Smooth muscle cell (in vitro differentiated cells): ENCODE measurements around the gene C2CD3. TPM values are rescaled to one million over a fixed set of nuclear protein-coding genes. Genes with fewer than 3 reads are reported as not detected.

Experiments used
- DNase-seq: peaks from one replicate; lab custom pipeline; 2025; ENCODE audit not compliant: unreplicated experiment; lab: John Stamatoyannopoulos, UW
- H2AFZ ChIP-seq: fragments of 200-600 bp; sonication (generic); 2 replicates; pipeline ENCODE4 v1.6.0; 2016; ENCODE audit warnings: antibody characterized with exemption, low read depth, mild to moderate bottlenecking
- H3F3A ChIP-seq: fragments of 200-600 bp; sonication (generic); 2 replicates; pipeline ENCODE4 v1.6.0; 2017; ENCODE audit warnings: antibody characterized with exemption, low read depth
- H3K27ac ChIP-seq: fragments of 200-600 bp; sonication (generic); 2 replicates; pipeline ENCODE4 v1.5.1; 2016; ENCODE audit warnings: low read depth, mild to moderate bottlenecking
- H3K27me3 ChIP-seq: fragments of 200-600 bp; sonication (generic); 2 replicates; pipeline ENCODE4 v1.6.1; 2016; ENCODE audit warnings: low read depth, mild to moderate bottlenecking
- H3K36me3 ChIP-seq: fragments of 200-600 bp; sonication (generic); 2 replicates; pipeline ENCODE4 v1.5.1; 2016; ENCODE audit warnings: low read depth
- H3K4me1 ChIP-seq: fragments of 200-600 bp; sonication (generic); 2 replicates; pipeline ENCODE4 v1.5.1; 2016; ENCODE audit warnings: low read depth
- H3K4me2 ChIP-seq: fragments of 200-600 bp; sonication (generic); 2 replicates; pipeline ENCODE4 v1.6.0; 2016; ENCODE audit warnings: mild to moderate bottlenecking
- H3K4me3 ChIP-seq: fragments of 200-600 bp; sonication (generic); 2 replicates; pipeline ENCODE4 v1.5.1; 2016; ENCODE audit warnings: mild to moderate bottlenecking
- H3K79me2 ChIP-seq: fragments of 200-600 bp; sonication (generic); 2 replicates; pipeline ENCODE4 v1.6.0; 2016; ENCODE audit warnings: low read depth, mild to moderate bottlenecking
- H3K9ac ChIP-seq: fragments of 200-600 bp; sonication (generic); 2 replicates; pipeline ENCODE4 v1.6.0; 2016; ENCODE audit warnings: low read depth
- H3K9me3 ChIP-seq: fragments of 200-600 bp; sonication (generic); replicated peaks from 2 replicates; pipeline ENCODE4 v1.5.1; 2016; ENCODE audit warnings: low read depth
- H4K20me1 ChIP-seq: fragments of 200-600 bp; sonication (generic); 2 replicates; pipeline ENCODE4 v1.6.0; 2016; ENCODE audit warnings: low read depth
- CTCF ChIP-seq: fragments of 200-600 bp; sonication (generic); IDR thresholded peaks from 2 replicates; pipeline ENCODE4 v1.5.1; 2017; ENCODE audit warnings: borderline replicate concordance, mild to moderate bottlenecking, antibody characterized with exemption; ENCODE audit not compliant: insufficient read depth, poor library complexity, severe bottlenecking
- WGBS: methylation state at CpG from one replicate; pipeline ENCODE4 v1.1.7; 2016; ENCODE audit warnings: low lambda C conversion rate; 5-methylcytosine and 5-hydroxymethylcytosine counted together
- polyA plus RNA-seq: library from polyadenylated mRNA; unstranded; fragments of >200 nt; fragmentation: Nextera tagmentation; extraction: Ambion mirVana; gene quantifications from 2 replicates; pipeline ENCODE4 v1.2.1, GENCODE V29; 2016
- total RNA-seq: library from RNA; depleted of rRNA; stranded (reverse); fragments of >200 nt; gene quantifications from 2 replicates; pipeline ENCODE4 v1.2.3, GENCODE V29; 2014

Gene C2CD3
- total and polyA plus RNA-seq, 2 experiments from 2014 or later, result 4.9 to 24.1 TPM

GRCh38 chr11:73968356-73968966, 202.3 kb downstream of the C2CD3 start:
- TF ChIP-seq CTCF, result no peak
- no peak overlapping the region for H3K27ac ChIP-seq
- 81% methylated on average over 15 of the region's 15 CpGs for WGBS
- H2AFZ ChIP-seq, result no peak overlapping the region
- no peaks in the 10 kb centered on the region for H3K36me3 ChIP-seq
- H3K9ac ChIP-seq, result no peak overlapping the region
- H4K20me1 ChIP-seq, result no peaks in the 10 kb centered on the region
- H3K9me3 ChIP-seq, result no peaks in the 10 kb centered on the region
- no peaks in the 10 kb centered on the region for H3K79me2 ChIP-seq
- DNase-seq, result no peak
- H3K4me3 ChIP-seq, result no peak overlapping the region
- no peaks in the 10 kb centered on the region for H3F3A ChIP-seq
- H3K27me3 ChIP-seq, result no peaks in the 10 kb centered on the region
- no peaks in the 10 kb centered on the region for H3K4me1 ChIP-seq
- no peak overlapping the region for H3K4me2 ChIP-seq

GRCh38 chr11:73965764-73966121, 205.1 kb downstream of the C2CD3 start:
- no peaks in the 10 kb centered on the region for H4K20me1 ChIP-seq
- no peak overlapping the region for H2AFZ ChIP-seq
- no peak overlapping the region for H3K9ac ChIP-seq
- 82% methylated on average over 2 of the region's 2 CpGs for WGBS
- H3K4me2 ChIP-seq, result no peak overlapping the region
- no peak overlapping the region for H3K4me3 ChIP-seq
- no peak for DNase-seq
- no peak for TF ChIP-seq CTCF
- H3F3A ChIP-seq, result no peaks in the 10 kb centered on the region
- no peaks in the 10 kb centered on the region for H3K9me3 ChIP-seq
- H3K4me1 ChIP-seq, result no peaks in the 10 kb centered on the region
- H3K27me3 ChIP-seq, result no peaks in the 10 kb centered on the region
- no peak overlapping the region for H3K27ac ChIP-seq
- no peaks in the 10 kb centered on the region for H3K79me2 ChIP-seq
- no peaks in the 10 kb centered on the region for H3K36me3 ChIP-seq

- WGBS, result 74% methylated on average over 10 of the region's 10 CpGs
- H3K4me1 ChIP-seq, result no peaks in the 10 kb centered on the region
- no peaks in the 10 kb centered on the region for H3K36me3 ChIP-seq
- H2AFZ ChIP-seq, result no peak overlapping the region
- H3K4me2 ChIP-seq, result no peak overlapping the region
- no peak overlapping the region for H3K27ac ChIP-seq
- H3K9me3 ChIP-seq, result no peaks in the 10 kb centered on the region
- no peak overlapping the region for H3K4me3 ChIP-seq
- DNase-seq, result no peak
- H3K79me2 ChIP-seq, result no peaks in the 10 kb centered on the region
- no peaks in the 10 kb centered on the region for H3F3A ChIP-seq
- TF ChIP-seq CTCF, result no peak
- H3K27me3 ChIP-seq, result no peaks in the 10 kb centered on the region
- no peaks in the 10 kb centered on the region for H4K20me1 ChIP-seq
- no peak overlapping the region for H3K9ac ChIP-seq
Measured at GRCh38 chr11:73965076-73965763, 205.6 kb downstream of the C2CD3 start.

- no peak overlapping the region for H3K27ac ChIP-seq
- whole genome bisulfite sequencing, result 76% methylated on average over 8 of the region's 8 CpGs
- TF ChIP-seq CTCF, result no peak
- H3K27me3 ChIP-seq, result no peaks in the 10 kb centered on the region
- H3K9me3 ChIP-seq, result no peaks in the 10 kb centered on the region
- no peaks in the 10 kb centered on the region for H3K79me2 ChIP-seq
- no peaks in the 10 kb centered on the region for H3K36me3 ChIP-seq
- H3K4me1 ChIP-seq, result no peaks in the 10 kb centered on the region
- no peak for DNase-seq
- no peak overlapping the region for H3K4me2 ChIP-seq
- H3K9ac ChIP-seq, result no peak overlapping the region
- no peaks in the 10 kb centered on the region for H4K20me1 ChIP-seq
- H2AFZ ChIP-seq, result no peak overlapping the region
- H3K4me3 ChIP-seq, result no peak overlapping the region
- no peaks in the 10 kb centered on the region for H3F3A ChIP-seq
Measured at GRCh38 chr11:73963861-73964260, 206.9 kb downstream of the C2CD3 start.
